Neural cell (in vitro differentiated cells): Measurements from ENCODE around the gene PIGQ. TPM values are rescaled to one million over a fixed set of nuclear protein-coding genes. Genes with fewer than 3 reads are reported as not detected.
A peak's percentile ranks its signal among the peaks of the same experiment; 100 is the strongest.

ENCODE experiments used
- H2AFZ ChIP-seq: fragments of 200-600, 300-800 bp; sonication (generic), shearing (Covaris generic); 2 replicates; pipeline ENCODE4 v1.6.0; 2014; ENCODE audit warnings: low read depth, mild to moderate bottlenecking, antibody characterized with exemption, low read length, moderate library complexity
- H3F3A ChIP-seq: fragments of 200-600 bp; shearing (Covaris generic); 2 replicates; pipeline ENCODE4 v1.6.1; 2016; ENCODE audit warnings: mild to moderate bottlenecking, moderate library complexity, mixed read lengths, antibody characterized with exemption, low read length; ENCODE audit not compliant: insufficient read depth, poor library complexity, severe bottlenecking
- H3K27ac ChIP-seq: fragments of 200-600, 300-800 bp; sonication (generic), shearing (Covaris generic); 2 replicates; pipeline ENCODE4 v1.5.1; 2014; ENCODE audit warnings: mild to moderate bottlenecking, low read length, moderate library complexity
- H3K27me3 ChIP-seq: fragments of 300-800, 200-600 bp; sonication (generic), shearing (Covaris generic); 2 replicates; pipeline ENCODE4 v1.6.0; 2014; ENCODE audit warnings: mild to moderate bottlenecking, low read depth, low read length, moderate library complexity; ENCODE audit not compliant: insufficient read depth
- H3K36me3 ChIP-seq: fragments of 300-800, 200-600 bp; sonication (generic), shearing (Covaris generic); 2 replicates; pipeline ENCODE4 v1.5.1; 2014; ENCODE audit warnings: mild to moderate bottlenecking, antibody characterized with exemption, low read length, moderate library complexity; ENCODE audit not compliant: insufficient read depth
- H3K4me2 ChIP-seq: fragments of 300-800, 200-600 bp; sonication (generic), shearing (Covaris generic); 2 replicates; pipeline ENCODE4 v1.6.0; 2014; ENCODE audit warnings: mild to moderate bottlenecking, low read length
- H3K4me3 ChIP-seq: fragments of 300-800, 200-600 bp; sonication (generic), shearing (Covaris generic); 2 replicates; pipeline ENCODE4 v1.5.1; 2014; ENCODE audit warnings: mild to moderate bottlenecking, low read length, moderate library complexity
- H3K79me2 ChIP-seq: fragments of 200-600 bp; shearing (Covaris generic); replicated peaks from 2 replicates; pipeline ENCODE4 v1.6.0; 2014; ENCODE audit warnings: mild to moderate bottlenecking, low read length, moderate library complexity; ENCODE audit not compliant: insufficient read depth
- H3K9ac ChIP-seq: fragments of 300-800, 200-600 bp; sonication (generic), shearing (Covaris generic); 2 replicates; pipeline ENCODE4 v1.6.1; 2016; ENCODE audit warnings: mild to moderate bottlenecking, low read length, mixed read lengths
- H3K9me2 ChIP-seq: fragments of 200-600 bp; shearing (Covaris generic); 2 replicates; pipeline ENCODE4 v1.6.1; 2016; ENCODE audit warnings: mild to moderate bottlenecking, low read length, mixed read lengths; ENCODE audit not compliant: insufficient read depth
- H3K9me3 ChIP-seq: fragments of 200-600, 300-800 bp; sonication (generic), shearing (Covaris generic); 2 replicates; pipeline ENCODE4 v1.6.1; 2016; ENCODE audit warnings: mild to moderate bottlenecking, mixed run types, low read length, moderate library complexity, mixed read lengths
- H4K20me1 ChIP-seq: fragments of 200-600 bp; shearing (Covaris generic); 2 replicates; pipeline ENCODE4 v1.6.1; 2016; ENCODE audit warnings: mild to moderate bottlenecking, mixed run types; ENCODE audit not compliant: insufficient read depth
- CTCF ChIP-seq: fragments of 450-650 bp; IDR thresholded peaks from 2 replicates; pipeline ENCODE4 v1.5.1; 2014; ENCODE audit warnings: antibody characterized with exemption, mild to moderate bottlenecking, moderate library complexity; ENCODE audit not compliant: poor library complexity, severe bottlenecking
- EP300 ChIP-seq: fragments of 450-650 bp; conservative IDR thresholded peaks from 2 replicates; pipeline ENCODE4 v1.6.1; 2014; ENCODE audit warnings: antibody characterized with exemption, mild to moderate bottlenecking, moderate library complexity; ENCODE audit not compliant: poor library complexity, severe bottlenecking
- EZH2 ChIP-seq: fragments of 200-600, 300-800 bp; shearing (Covaris generic), sonication (generic); IDR thresholded peaks from 2 replicates; pipeline ENCODE4 v1.6.1; 2014; ENCODE audit warnings: antibody characterized with exemption, low read length, borderline replicate concordance, mild to moderate bottlenecking; ENCODE audit not compliant: insufficient read depth, poor library complexity, severe bottlenecking
- MXI1 ChIP-seq: fragments of 450-650 bp; conservative IDR thresholded peaks from 2 replicates; pipeline ENCODE4 v1.6.1; 2014; ENCODE audit warnings: antibody characterized with exemption, mild to moderate bottlenecking; ENCODE audit not compliant: poor library complexity, severe bottlenecking
- POLR2AphosphoS5 ChIP-seq: IDR thresholded peaks from 2 replicates; pipeline ENCODE4 v1.6.1; 2012
- RAD21 ChIP-seq: fragments of 450-650 bp; conservative IDR thresholded peaks from 2 replicates; pipeline ENCODE4 v1.6.1; 2014; ENCODE audit warnings: antibody characterized with exemption, mild to moderate bottlenecking, moderate library complexity
- REST ChIP-seq: IDR thresholded peaks from 2 replicates; pipeline ENCODE4 v1.6.1; 2012; ENCODE audit warnings: borderline replicate concordance
- SMC3 ChIP-seq: fragments of 450-650 bp; conservative IDR thresholded peaks from 2 replicates; pipeline ENCODE4 v1.6.1; 2014; ENCODE audit warnings: antibody characterized with exemption, mild to moderate bottlenecking, moderate library complexity; ENCODE audit not compliant: poor library complexity
- TAF1 ChIP-seq: IDR thresholded peaks from 2 replicates; pipeline ENCODE4 v1.6.1; 2012; ENCODE audit warnings: low read depth
- polyA plus RNA-seq: library from polyadenylated mRNA; depleted of rRNA; stranded (reverse); fragments of >200 nt; gene quantifications from 2 replicates; pipeline ENCODE4 v1.2.3, GENCODE V29; 2014

The PIGQ gene
- polyA plus RNA-seq, 1 donor from 2014 or later: 69.2 TPM

- H3K79me2 ChIP-seq: peaks cover 29% of the 10 kb centered on the region
- TF ChIP-seq REST (no peak), MXI1 (no peak), EP300 (no peak)
- H4K20me1 ChIP-seq: peaks cover 4% of the 10 kb centered on the region
- H3K4me3 ChIP-seq: peak overlapping the region; percentile 91
- no peaks in the 10 kb centered on the region for H3K9me2 ChIP-seq
- no peak overlapping the region for H3K27ac ChIP-seq
- peak overlapping the region; percentile 74 for H3K9ac ChIP-seq
- no peaks in the 10 kb centered on the region for H3F3A ChIP-seq
- no peaks in the 10 kb centered on the region for H3K27me3 ChIP-seq
- no peaks in the 10 kb centered on the region for H3K36me3 ChIP-seq
- peak overlapping the region; percentile 91 for H3K4me2 ChIP-seq
- no peak overlapping the region for H2AFZ ChIP-seq
- H3K9me3 ChIP-seq: no peaks in the 10 kb centered on the region
Observed at GRCh38 chr16:591231-591630, 21.5 kb downstream of the PIGQ start.

GRCh38 chr16:591892-592517 lies 22.2 kb downstream of the PIGQ start:
- Histone ChIP-seq H3K27ac (no peak overlapping the region), H3K36me3 (no peaks in the 10 kb centered on the region), H3K4me2 (no peak overlapping the region), H3K27me3 (no peaks in the 10 kb centered on the region), H3K79me2 (peaks cover 29% of the 10 kb centered on the region), H3K4me3 (peak overlapping the region; percentile 25), H3K9ac (no peak overlapping the region), H4K20me1 (peaks cover 4% of the 10 kb centered on the region), H2AFZ (no peak overlapping the region), H3K9me2 (no peaks in the 10 kb centered on the region), H3K9me3 (no peaks in the 10 kb centered on the region), H3F3A (no peaks in the 10 kb centered on the region)
- TF ChIP-seq CTCF (no peak), TAF1 (no peak), SMC3 (no peak), RAD21 (no peak)

GRCh38 chr16:592518-593306 lies 22.9 kb downstream of the PIGQ start:
- Histone ChIP-seq H3K27ac (no peak overlapping the region), H4K20me1 (peaks cover 4% of the 10 kb centered on the region), H3F3A (no peaks in the 10 kb centered on the region), H3K4me3 (no peak overlapping the region), H3K9me2 (no peaks in the 10 kb centered on the region), H3K27me3 (no peaks in the 10 kb centered on the region), H3K9ac (no peak overlapping the region), H2AFZ (no peak overlapping the region), H3K36me3 (no peaks in the 10 kb centered on the region), H3K4me2 (no peak overlapping the region), H3K79me2 (peaks cover 29% of the 10 kb centered on the region), H3K9me3 (no peaks in the 10 kb centered on the region)
- TF ChIP-seq TAF1 (no peak), REST (no peak), POLR2AphosphoS5 (no peak), EP300 (no peak), CTCF (no peak), RAD21 (no peak), SMC3 (no peak), MXI1 (no peak), EZH2 (no peak)
